Endothelial cell of umbilical vein (primary cell): ENCODE data around the gene ITGB1BP1. TPM values are rescaled to one million over a fixed set of nuclear protein-coding genes. Genes with fewer than 3 reads are reported as not detected.

Experiments used
- BruUV-seq: library from RNA; stranded (reverse); fragments of 400-500 nt; replicated peaks from 2 replicates; lab custom pipeline; 2021; lab: Mats Ljungman, UMichigan
- CTCF ChIA-PET: fragments of 300-600, 350-600 bp; sonication (Branson Sonifier 250); formaldehyde crosslinking; loops from one replicate; lab custom pipeline; 2021; ENCODE audit warnings: antibody characterized with exemption, inconsistent platforms; lab: Charles Lee
- POLR2A ChIA-PET: fragments of 300-600, 350-600 bp; sonication (Branson Sonifier 250); formaldehyde crosslinking; loops from one replicate; lab custom pipeline; 2021; ENCODE audit warnings: antibody characterized with exemption, inconsistent platforms; lab: Charles Lee
- DNase-seq: peaks from one replicate; pipeline ENCODE4 v3.0.0-alpha.2; 2011; ENCODE audit warnings: low read depth, low spot score
- FAIRE-seq: peaks from 2 replicates; lab custom pipeline; 2011; peaks lifted over from hg19 to GRCh38; lab: Jason Lieb, UNC
- H2AFZ ChIP-seq: 2 replicates; pipeline ENCODE4 v1.6.0; 2012; ENCODE audit warnings: low read depth, low read length, control low read depth, inconsistent platforms
- H3K27ac ChIP-seq: 2 replicates; pipeline ENCODE4 v1.5.1; 2011; ENCODE audit warnings: low read depth, mild to moderate bottlenecking, control low read depth, low read length, moderate library complexity; ENCODE audit not compliant: insufficient read depth
- H3K27me3 ChIP-seq, 2 experiments: 2 replicates each; pipeline versions ENCODE4 v1.6.0 to v1.6.1; 2011; ENCODE audit warnings: low read length in 2 of 2, mixed read lengths in 1 of 2; ENCODE audit not compliant: control insufficient read depth in 2 of 2, insufficient read depth in 2 of 2
- H3K36me3 ChIP-seq, 2 experiments: 2 replicates in 1 of 2; 3 replicates in 1 of 2; pipeline ENCODE4 v1.5.1; 2011; ENCODE audit warnings: low read length in 2 of 2, mild to moderate bottlenecking in 1 of 2, moderate library complexity in 1 of 2; ENCODE audit not compliant: control insufficient read depth in 2 of 2, insufficient read depth in 2 of 2; ENCODE audit errors: extremely low read depth in 1 of 2
- H3K4me1 ChIP-seq: 3 replicates; pipeline ENCODE4 v1.5.1; 2011; ENCODE audit warnings: mild to moderate bottlenecking, low read length; ENCODE audit not compliant: control insufficient read depth, insufficient read depth; ENCODE audit errors: extremely low read depth
- H3K4me2 ChIP-seq: 2 replicates; pipeline ENCODE4 v1.6.1; 2011; ENCODE audit warnings: low read length, control low read depth, mixed read lengths; ENCODE audit not compliant: insufficient read depth
- H3K4me3 ChIP-seq, 3 experiments: fragments of 200-600 bp in 1 of 3; sonication (generic), shearing (Covaris generic) in 1 of 3; replicated peaks in 1 of 3; 2 replicates each; pipeline ENCODE4 v1.5.1; 2011 to 2016; ENCODE audit warnings: control low read depth in 3 of 3, low read length in 3 of 3, mild to moderate bottlenecking in 2 of 3, inconsistent platforms in 1 of 3, low read depth in 1 of 3, moderate library complexity in 1 of 3; ENCODE audit not compliant: insufficient read depth in 1 of 3
- H3K79me2 ChIP-seq: 2 replicates; pipeline ENCODE4 v1.6.0; 2012; ENCODE audit warnings: low read length, inconsistent platforms; ENCODE audit not compliant: control insufficient read depth, insufficient read depth
- H3K9ac ChIP-seq: replicated peaks from 2 replicates; pipeline ENCODE3; 2011; ENCODE audit warnings: low read length, control low read depth; ENCODE audit not compliant: insufficient read depth; ENCODE audit errors: extremely low read depth
- H3K9me1 ChIP-seq: replicated peaks from 3 replicates; pipeline ENCODE4 v1.6.0; 2011; ENCODE audit warnings: mild to moderate bottlenecking, low read length; ENCODE audit not compliant: control insufficient read depth, insufficient read depth; ENCODE audit errors: extremely low read depth
- H3K9me3 ChIP-seq: replicated peaks from 2 replicates; pipeline ENCODE4 v1.5.1; 2012; ENCODE audit warnings: low read length, inconsistent platforms; ENCODE audit not compliant: control insufficient read depth, insufficient read depth
- H4K20me1 ChIP-seq: replicated peaks from 2 replicates; pipeline ENCODE3; 2011; ENCODE audit warnings: mild to moderate bottlenecking, low read length; ENCODE audit not compliant: control insufficient read depth, insufficient read depth; ENCODE audit errors: extremely low read depth
- EZH2 ChIP-seq: IDR thresholded peaks from 2 replicates; pipeline ENCODE4 v1.6.1; 2012; ENCODE audit warnings: borderline replicate concordance, low read depth, mild to moderate bottlenecking, moderate library complexity, low read length, inconsistent platforms; ENCODE audit not compliant: severe bottlenecking
- FOS ChIP-seq: IDR thresholded peaks from 2 replicates; pipeline ENCODE4 v1.6.1; 2011; ENCODE audit warnings: mild to moderate bottlenecking, low read length, moderate library complexity, borderline replicate concordance; ENCODE audit not compliant: insufficient read depth
- GATA2 ChIP-seq: IDR thresholded peaks from 2 replicates; pipeline ENCODE4 v1.7.0; 2011; ENCODE audit warnings: low read depth, mild to moderate bottlenecking, moderate library complexity, mixed read lengths, low read length; ENCODE audit not compliant: insufficient read length, insufficient read depth
- JUN ChIP-seq: IDR thresholded peaks from 2 replicates; pipeline ENCODE4 v1.6.1; 2011; ENCODE audit warnings: borderline replicate concordance, low read depth; ENCODE audit not compliant: insufficient read length, insufficient read depth
- MAX ChIP-seq: IDR thresholded peaks from 2 replicates; pipeline ENCODE4 v1.6.1; 2011; ENCODE audit not compliant: insufficient read depth, insufficient read length
- MYC ChIP-seq: IDR thresholded peaks from one replicate; pipeline ENCODE4 v1.6.1; 2011; ENCODE audit warnings: mild to moderate bottlenecking, low read depth, low read length
- POLR2A ChIP-seq: IDR thresholded peaks from 2 replicates; pipeline ENCODE4 v1.6.1; 2012; ENCODE audit warnings: low read depth, mild to moderate bottlenecking, control low read depth, low read length
- POLR2AphosphoS5 ChIP-seq: IDR thresholded peaks from 2 replicates; pipeline ENCODE4 v1.6.1; 2012; ENCODE audit warnings: low read depth, mild to moderate bottlenecking, control low read depth, low read length, moderate library complexity; ENCODE audit not compliant: insufficient read depth
- dilution Hi-C: fragments of 300-500 bp; cut with MboI; formaldehyde crosslinking; loops from one replicate; pipeline ENCODE4 v1.15.0; 2019; ENCODE audit warnings: low sequenced_read_pairs; ENCODE audit not compliant: extremely low pct_ligation_motif_present
- intact Hi-C: fragments of 100-400 bp; cut with micrococcal nuclease; formaldehyde crosslinking; loops from one replicate; pipeline ENCODE4 v1.10.0; 2022
- polyA plus RNA-seq, 4 experiments: library from polyadenylated mRNA; depleted of rRNA in 3 of 4; stranded (reverse) in 3 of 4; unstranded in 1 of 4; fragments of >200 nt; gene quantifications; 2 replicates each; pipeline versions ENCODE4 v1.2.1 to v1.2.3, GENCODE V29; 2011 to 2012; ENCODE audit warnings: missing spikeins in 1 of 4
- total RNA-seq: library from RNA; stranded (reverse); gene quantifications from 2 replicates; pipeline ENCODE4 v1.2.3, GENCODE V29; 2021
- TF ChIP-seq, protein P1 (sequence below), 2 donors: IDR thresholded peaks; 1 replicate in 1 of 2; 2 replicates in 1 of 2; pipeline ENCODE4 v1.5.1; 2011; ENCODE audit warnings: low read length in 2 of 2, mild to moderate bottlenecking in 2 of 2, moderate library complexity in 2 of 2, control low read depth in 1 of 2, inconsistent platforms in 1 of 2, low read depth in 1 of 2; ENCODE audit not compliant: insufficient read depth in 1 of 2; ENCODE audit errors: extremely low read depth in 1 of 2

The ITGB1BP1 gene
- total and polyA plus RNA-seq, 2 donors (not counting 3 experiments of a cell fraction or from before 2014, with no cell fraction given) = 45.0 to 170 TPM

DNA sequence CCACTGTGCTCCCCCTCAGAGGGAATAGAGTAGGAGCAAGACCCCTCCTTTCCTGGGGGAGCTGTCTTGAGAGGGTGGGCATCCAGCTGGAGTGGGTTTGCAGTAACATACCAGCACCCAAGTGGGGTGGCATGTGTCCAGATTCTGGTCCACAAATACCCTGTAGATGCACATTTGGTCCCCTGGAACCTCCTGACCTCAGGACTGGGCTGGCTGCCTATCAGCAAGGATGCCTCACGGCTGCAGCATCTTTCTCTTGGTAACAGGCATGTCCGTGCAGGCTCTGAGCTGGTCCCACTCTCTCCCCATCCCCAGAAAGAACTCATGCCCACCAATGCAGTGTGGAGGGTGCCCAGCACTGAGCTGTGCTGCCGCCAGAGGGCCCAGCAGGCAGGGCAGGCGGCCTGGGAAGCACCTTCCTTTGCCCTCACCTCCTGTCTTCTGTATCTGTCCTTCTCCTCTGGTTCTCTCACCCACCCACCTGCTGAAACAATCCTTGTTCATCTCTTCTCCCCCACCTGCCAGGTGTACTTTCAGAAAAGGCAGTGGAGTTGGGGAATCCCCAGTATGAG, 47.4 kb downstream of the ITGB1BP1 start:
- H4K20me1 ChIP-seq = no peaks in the 10 kb centered on the region
- FAIRE-seq = no peak
- H3K9ac ChIP-seq = no peak overlapping the region
- BruUV-seq = no TSS peak
- ChIA-PET CTCF (interaction anchor here (0.9 to 1.4 kb wide), 3 partner anchors 10 to 232 kb away, joined by 3 to 4 read pairs (median 3); no protein-coding TSS in a partner anchor), POLR2A (no interaction called here)
- no peak overlapping the region for H3K4me3 ChIP-seq
- peaks cover 12% of the 10 kb centered on the region for H3K4me1 ChIP-seq
- no peaks in the 10 kb centered on the region for H3K9me1 ChIP-seq
- peaks cover 12 to 37% of the 10 kb centered on the region in 2 experiments for H3K36me3 ChIP-seq
- H3K9me3 ChIP-seq = no peaks in the 10 kb centered on the region
- TF ChIP-seq MYC (no peak), POLR2AphosphoS5 (no peak), EZH2 (no peak), POLR2A (no peak), FOS (no peak)
- intact Hi-C loops = no loop called here
- H3K4me2 ChIP-seq = no peak overlapping the region
- no peak overlapping the region for H2AFZ ChIP-seq
- dilution Hi-C loops = no loop called here
- H3K27me3 ChIP-seq = no peaks in the 10 kb centered on the region
- H3K27ac ChIP-seq = no peak overlapping the region
- no peaks in the 10 kb centered on the region for H3K79me2 ChIP-seq
- DNase-seq = no peak

DNA sequence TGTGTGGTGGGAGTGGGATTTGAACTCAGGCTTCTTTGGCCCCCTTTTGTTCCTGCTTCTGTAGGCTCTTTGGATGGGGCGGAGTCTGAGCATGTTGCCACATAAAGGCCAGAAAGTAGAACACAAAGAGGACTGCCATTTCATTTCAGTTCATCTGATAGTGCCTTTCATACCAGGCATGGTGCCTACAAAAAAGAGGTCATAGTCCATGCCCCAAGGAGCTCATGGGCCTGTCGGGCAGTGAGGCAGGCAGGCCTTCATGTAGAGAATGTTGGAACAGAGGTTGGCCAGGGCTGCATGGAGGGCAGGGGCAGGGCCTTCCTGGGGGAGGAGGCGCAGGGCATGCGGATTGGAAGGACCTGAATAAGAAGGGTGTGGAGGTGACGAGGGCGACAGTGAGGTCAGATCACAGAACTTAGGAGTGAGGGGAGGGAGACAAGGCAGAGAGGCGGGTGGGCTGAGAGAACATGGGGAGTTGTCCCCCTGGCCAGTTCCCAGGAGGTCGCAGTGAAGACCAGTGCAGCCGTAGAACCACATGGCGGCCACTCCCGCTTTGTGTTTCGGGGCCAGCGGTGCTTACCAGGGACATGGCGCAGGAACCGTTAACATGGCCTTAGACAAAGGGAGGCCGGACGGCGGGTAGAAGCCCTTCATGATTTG, 49.1 kb downstream of the ITGB1BP1 start:
- H3K27me3 ChIP-seq = no peaks in the 10 kb centered on the region
- CTCF ChIA-PET = no interaction called here
- H3K9me1 ChIP-seq = no peaks in the 10 kb centered on the region
- no peak overlapping the region for H2AFZ ChIP-seq
- FAIRE-seq (no peak), DNase-seq (no peak)
- no TSS peak for BruUV-seq
- H3K79me2 ChIP-seq = no peaks in the 10 kb centered on the region
- no peak overlapping the region for H3K4me3 ChIP-seq
- H3K9ac ChIP-seq = no peak overlapping the region
- intact Hi-C loops = no loop called here
- no peak for TF ChIP-seq MYC
- TF ChIP-seq MAX = no peak
- TF ChIP-seq GATA2 = no peak
- TF ChIP-seq POLR2AphosphoS5 = no peak
- no peak for TF ChIP-seq EZH2
- TF ChIP-seq FOS = no peak
- TF ChIP-seq, protein P1, sequence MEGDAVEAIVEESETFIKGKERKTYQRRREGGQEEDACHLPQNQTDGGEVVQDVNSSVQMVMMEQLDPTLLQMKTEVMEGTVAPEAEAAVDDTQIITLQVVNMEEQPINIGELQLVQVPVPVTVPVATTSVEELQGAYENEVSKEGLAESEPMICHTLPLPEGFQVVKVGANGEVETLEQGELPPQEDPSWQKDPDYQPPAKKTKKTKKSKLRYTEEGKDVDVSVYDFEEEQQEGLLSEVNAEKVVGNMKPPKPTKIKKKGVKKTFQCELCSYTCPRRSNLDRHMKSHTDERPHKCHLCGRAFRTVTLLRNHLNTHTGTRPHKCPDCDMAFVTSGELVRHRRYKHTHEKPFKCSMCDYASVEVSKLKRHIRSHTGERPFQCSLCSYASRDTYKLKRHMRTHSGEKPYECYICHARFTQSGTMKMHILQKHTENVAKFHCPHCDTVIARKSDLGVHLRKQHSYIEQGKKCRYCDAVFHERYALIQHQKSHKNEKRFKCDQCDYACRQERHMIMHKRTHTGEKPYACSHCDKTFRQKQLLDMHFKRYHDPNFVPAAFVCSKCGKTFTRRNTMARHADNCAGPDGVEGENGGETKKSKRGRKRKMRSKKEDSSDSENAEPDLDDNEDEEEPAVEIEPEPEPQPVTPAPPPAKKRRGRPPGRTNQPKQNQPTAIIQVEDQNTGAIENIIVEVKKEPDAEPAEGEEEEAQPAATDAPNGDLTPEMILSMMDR (IDR thresholded peaks at IDR 0.05; ENCODE audit: extremely low read depth in 1 of 2, insufficient read depth in 1 of 2, low read depth in 1 of 2, low read length in 2 of 2) = no peak
- TF ChIP-seq POLR2A = no peak
- TF ChIP-seq JUN = no peak
- POLR2A ChIA-PET = no interaction called here
- H3K4me2 ChIP-seq = no peak overlapping the region
- no peaks in the 10 kb centered on the region for H3K9me3 ChIP-seq
- no peaks in the 10 kb centered on the region for H4K20me1 ChIP-seq
- H3K36me3 ChIP-seq = peaks cover 14 to 37% of the 10 kb centered on the region in 2 experiments
- H3K27ac ChIP-seq = no peak overlapping the region
- H3K4me1 ChIP-seq = peaks cover 12% of the 10 kb centered on the region
- dilution Hi-C loops = loop anchor here (25.0 kb wide), 1 partner anchor 212 kb away; no protein-coding TSS in a partner anchor
